HG03159 (cell line): Measurements from ENCODE around the gene PPP1R37.

ENCODE experiments used
- ATAC-seq: cut with Tn5 transposase; IDR thresholded peaks from one replicate; pipeline ENCODE4 v1.9.1; 2021; ENCODE audit warnings: mild to moderate bottlenecking, moderate library complexity; ENCODE audit not compliant: unreplicated experiment

Gene PPP1R37

GRCh38 chr19:45150751-45151281, 57.8 kb downstream of the PPP1R37 start:
- no peak for ATAC-seq

DNA sequence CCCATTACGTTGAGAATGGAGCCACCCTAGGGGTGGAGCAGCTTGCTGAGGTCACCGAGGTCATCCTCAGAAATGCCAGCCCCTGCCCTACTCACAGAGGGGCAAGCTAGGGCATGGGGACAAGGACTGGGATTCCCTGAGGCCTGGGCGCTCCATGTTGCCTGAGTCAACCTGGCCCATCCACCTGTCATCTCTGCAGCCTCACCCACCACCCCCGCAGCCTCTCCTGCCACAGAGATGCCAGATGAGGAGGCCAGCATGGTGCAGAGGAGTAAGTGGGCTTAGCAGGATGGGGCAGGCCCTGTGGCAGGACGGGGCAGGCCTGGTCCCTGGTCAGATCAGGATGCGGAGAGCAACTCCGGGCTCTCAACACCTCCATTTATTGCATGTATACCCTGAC, 58.3 kb downstream of the PPP1R37 start:
- ATAC-seq, result no peak

DNA sequence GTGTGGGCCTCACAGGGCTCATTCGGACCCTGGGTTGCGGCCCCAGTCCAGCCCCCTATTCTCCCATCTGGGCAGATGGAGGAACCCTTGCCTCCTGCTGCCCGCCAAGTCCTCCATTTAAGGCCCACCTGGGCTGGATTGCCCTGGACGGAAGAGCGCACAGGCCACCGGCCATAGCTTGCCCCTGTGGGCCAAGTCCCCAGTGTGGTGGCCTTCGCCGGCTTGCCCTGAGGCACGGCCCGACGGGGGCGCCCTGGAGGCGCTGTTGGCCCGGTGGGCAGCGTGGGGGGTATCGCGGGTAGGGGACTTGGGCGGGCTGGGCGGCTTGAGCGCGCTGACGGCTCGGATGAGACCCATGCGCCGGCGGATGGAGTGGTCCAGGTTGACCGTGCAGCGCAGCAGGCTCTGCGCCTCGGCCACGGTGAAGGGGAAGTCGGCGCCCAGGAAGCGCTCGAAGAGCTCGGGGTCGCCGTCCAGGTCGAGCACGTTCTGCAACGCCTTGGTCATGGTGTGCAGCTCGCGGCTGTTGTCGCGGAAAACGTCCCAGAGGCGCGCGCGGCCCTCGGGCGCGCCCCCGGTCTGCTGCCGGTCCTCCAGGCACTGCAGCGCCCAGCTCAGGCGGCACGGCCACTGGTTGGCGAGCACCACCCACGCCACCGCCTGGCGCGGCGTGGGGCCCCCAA, 59.0 kb downstream of the PPP1R37 start:
- no peak for ATAC-seq

- no peak for ATAC-seq
Observed at GRCh38 chr19:45152504-45153338, 59.7 kb downstream of the PPP1R37 start.

DNA sequence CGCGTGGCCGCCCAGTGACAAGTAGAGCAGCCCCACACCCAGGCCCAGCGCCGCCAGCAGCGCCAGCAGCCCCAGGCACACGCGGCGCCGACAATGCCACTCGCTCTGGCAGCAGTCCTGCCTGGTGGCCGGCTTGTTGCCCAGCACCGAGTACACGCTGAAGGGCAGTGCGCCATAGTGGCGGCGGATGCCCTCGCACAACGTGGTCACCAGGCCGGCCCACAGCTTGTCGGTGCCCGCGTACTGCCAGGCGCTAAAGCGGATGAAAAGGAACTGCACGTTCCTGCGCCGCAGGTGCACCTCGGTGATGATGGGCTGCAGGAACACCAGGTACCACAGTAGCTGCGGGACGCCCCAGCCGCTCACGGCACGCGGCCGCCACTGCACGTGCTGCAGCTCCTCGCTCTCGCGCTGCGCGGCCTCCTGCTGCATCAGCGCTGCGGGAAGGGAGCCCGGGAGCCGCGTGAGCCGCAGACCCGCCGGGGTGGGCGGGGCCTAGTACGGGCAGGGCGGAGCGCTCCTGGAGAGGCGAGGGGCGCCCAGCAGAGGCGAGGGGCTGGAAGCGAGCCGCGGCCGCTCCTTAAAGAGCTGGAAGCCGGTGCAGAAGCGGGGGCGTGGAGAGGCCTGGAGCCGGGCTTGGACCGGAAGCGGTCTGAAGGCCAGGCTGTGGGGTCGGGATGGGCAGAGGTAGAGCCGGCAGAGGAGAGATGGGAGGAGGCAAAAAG, 60.5 kb downstream of the PPP1R37 start:
- ATAC-seq, result no peak

DNA sequence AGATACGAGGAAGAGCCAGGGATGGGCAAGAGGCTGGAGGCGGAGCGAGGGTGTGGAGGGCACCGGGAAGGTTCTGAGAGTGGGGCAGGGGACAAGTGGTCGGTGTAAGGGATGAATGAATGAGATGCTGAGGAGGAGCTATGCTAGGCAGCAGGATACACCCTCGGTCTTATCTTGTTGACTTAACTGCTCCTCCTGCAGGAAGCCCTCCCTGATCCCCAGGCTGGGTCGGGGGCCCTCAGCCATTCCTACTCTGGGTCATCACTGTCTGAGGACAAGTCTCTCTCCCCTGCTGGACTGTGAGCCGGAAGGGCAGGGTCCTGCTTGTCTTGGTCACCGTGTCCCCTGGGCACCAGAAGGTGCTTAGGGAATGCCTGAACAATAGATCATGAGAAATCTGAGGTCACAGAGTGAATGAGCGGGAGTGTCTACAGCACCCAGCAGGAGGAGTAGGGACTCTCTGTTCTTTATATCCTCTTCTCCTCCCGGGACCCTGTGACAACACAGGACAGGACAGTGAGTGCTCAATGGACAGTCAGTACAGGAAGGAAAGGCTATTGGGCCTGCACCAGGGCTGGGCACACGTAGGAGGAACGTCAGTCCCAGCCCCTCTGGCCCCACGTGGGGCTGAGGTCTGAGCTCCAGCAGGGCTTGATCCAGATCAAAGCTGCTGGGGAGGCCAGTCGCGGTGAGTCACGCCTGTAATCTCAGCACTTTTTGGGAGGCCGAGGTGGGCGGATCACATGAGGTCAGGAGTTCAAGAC, 61.3 kb downstream of the PPP1R37 start:
- no peak for ATAC-seq

DNA sequence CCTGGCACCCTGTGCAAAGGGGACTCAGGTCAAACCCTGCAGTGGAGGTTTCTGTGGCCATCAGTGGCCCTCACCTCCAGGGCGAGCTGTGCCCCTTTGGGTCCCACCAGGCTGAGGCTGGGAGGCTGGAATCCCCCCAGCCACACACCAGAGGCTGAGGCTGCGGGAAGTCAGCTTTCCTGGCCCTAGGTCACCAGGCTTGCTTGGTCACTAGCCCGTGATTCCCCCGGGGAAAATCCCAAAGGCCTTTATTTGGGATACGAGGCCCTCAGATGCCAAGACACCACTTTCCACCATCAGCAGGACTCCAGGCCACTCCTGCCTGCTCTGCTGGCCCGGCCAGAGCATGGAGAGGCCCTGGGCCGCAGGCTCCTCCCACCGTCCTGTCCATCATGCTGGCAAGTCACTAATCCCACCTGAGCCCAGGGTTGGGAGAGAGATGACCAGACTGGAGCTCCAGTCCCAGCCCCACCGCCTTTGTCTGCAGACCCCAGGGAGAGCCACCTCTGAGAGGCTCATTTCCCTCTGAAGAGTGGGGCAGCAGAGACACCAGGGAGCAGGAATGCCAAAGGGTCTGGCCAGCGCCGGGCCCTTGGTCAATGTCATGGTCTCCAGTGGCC, 63.1 kb downstream of the PPP1R37 start:
- ATAC-seq, result no peak

GRCh38 chr19:45156751-45157150, 63.8 kb downstream of the PPP1R37 start:
- ATAC-seq, result no peak

DNA sequence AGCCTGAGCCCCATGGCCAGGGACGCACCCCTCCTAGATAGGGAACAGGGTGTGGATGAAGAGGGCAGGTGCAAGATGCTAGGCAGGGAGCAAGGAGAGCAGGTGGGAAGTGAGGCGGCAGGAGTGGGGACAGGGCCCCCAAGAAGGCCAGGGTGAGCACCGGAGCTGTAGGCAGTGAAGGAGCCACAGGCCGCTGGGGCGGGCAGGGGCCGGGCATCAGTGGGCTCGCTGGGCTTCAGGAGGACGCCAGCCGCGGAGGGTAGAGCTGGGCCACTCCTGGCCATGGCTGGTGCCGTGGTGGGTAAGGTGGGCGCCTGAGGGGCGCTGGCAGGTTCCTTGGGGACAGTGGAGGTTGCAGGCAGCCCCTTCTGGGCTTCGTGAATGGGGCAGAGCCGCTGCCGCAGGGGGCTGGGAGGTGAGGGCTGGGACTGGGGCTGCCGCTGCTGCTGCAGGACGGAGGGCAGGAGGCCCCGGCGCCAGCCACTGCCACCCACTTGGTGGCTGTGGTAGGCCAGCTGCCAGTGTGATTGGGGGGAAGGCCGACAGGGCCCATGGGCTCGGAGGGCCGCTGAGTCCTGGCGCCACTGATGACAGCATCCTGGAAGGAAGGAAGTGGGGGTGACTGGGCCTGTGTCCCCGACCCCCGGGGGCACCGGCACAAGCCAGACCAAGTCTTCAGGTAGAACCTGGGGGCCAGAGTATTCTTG, 65.7 kb downstream of the PPP1R37 start:
- ATAC-seq, result no peak

GRCh38 chr19:45159210-45159970, 66.4 kb downstream of the PPP1R37 start:
- no peak for ATAC-seq

DNA sequence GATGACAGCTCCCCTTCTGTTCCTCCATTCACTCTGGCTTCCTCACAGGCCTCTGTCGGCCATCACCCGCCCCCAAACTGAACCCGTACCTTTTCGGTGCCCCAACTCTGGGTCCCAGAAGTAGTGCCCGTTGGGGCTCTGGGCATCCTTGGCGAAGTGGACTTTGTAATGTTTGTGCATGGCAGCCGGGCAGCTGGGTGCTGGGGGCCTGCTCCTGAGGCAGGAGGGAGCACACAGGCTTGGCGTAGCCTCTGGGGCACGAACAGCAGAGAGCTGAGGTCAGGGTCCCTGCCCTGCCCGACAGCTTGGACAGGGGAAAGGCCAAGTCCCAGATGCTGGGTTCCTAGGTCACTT, 67.0 kb downstream of the PPP1R37 start:
- ATAC-seq, result no peak

DNA sequence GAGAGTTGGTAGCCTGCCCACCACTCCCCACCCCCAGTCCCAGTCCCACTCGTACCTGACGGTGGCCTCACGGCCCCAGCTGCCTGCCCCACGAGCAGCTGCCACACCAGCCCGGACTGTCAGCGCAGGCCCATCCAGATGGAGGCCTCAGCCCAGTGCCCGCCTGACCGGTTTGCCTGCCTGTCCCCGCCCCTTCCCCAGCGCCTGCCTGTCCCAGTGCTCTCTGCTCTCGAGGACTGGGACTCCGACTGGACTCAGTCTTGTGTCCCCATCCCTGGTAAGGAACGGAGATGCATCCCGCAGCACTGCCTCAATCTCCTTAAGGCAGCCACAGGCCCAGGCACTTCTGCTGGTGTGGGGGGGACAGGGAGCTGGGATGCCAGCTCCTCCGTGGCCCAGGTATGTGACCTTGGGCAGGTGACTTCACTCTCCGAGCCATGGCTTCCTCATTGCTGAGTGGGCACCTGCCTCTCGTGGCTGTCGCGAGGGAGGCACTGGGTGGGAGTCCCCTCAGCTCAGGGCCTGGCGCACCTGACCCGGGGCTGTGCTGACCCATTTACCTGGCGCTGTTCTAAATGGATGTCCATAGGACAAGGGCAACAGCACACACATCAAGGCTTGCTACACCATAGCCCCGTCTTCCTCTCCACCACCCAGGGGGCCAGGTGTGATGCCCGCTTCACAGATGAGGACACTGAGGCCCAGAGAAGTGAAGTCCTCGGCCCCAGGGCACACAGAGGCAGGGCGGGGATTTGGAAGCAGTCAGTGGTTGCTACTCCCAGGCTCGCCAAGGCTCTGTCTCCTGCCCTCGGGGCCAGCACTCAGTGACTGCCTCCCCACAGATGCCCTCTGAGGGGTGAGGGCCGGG, 68.1 kb downstream of the PPP1R37 start, which contains the start of gene NKPD1:
TSS of gene NKPD1 (minus strand) at position 113 of the 868 bp plus-strand sequence. CDS start 832 bp downstream, outside the sequence.
- no peak for ATAC-seq

DNA sequence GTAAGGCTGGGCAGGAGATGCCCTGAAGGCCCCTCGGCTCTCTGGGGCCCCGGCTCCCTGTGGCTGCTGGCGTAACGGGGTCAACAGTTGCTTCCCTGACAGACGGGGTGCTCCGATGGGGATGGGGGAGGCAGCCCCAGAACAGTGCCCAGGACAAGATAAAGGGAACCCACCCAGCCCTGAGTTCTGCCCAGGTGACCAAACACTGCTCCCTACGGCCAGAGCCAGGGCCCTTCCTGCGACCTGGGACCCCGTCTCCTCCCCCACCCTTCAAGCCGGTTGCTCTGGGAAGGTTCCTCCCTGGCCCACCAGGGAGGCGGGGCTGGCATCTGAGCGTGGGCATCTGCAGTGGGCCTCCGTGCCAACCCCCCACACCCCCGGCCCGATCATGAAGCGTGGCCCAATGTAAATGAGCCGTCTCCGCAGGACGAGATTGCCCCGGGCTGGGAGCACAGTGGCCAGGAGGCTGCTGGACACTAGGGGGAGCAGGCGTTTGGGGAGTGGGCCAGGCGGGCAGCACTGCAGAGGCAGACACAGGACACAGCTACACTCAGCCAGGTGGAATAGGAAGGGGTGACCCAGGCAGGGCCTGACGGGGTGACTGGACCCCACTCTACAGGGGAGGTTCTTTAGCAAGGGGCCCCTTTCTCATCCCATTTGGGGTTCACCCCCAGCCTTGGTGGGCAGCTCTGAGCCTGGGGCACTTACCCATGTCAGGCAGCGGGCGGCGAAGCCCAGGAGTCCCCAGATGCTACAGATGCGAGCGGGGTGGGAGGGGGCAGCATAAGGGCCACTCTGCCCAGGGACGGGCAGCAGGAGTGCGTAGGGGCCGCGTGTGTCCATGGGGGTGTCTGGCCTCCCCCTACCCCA, 69.0 kb downstream of the PPP1R37 start:
- ATAC-seq, result no peak

GRCh38 chr19:45162608-45163143, 69.7 kb downstream of the PPP1R37 start:
- ATAC-seq, result no peak

- no peak for ATAC-seq
Observed at GRCh38 chr19:45163156-45163555, 70.2 kb downstream of the PPP1R37 start.

DNA sequence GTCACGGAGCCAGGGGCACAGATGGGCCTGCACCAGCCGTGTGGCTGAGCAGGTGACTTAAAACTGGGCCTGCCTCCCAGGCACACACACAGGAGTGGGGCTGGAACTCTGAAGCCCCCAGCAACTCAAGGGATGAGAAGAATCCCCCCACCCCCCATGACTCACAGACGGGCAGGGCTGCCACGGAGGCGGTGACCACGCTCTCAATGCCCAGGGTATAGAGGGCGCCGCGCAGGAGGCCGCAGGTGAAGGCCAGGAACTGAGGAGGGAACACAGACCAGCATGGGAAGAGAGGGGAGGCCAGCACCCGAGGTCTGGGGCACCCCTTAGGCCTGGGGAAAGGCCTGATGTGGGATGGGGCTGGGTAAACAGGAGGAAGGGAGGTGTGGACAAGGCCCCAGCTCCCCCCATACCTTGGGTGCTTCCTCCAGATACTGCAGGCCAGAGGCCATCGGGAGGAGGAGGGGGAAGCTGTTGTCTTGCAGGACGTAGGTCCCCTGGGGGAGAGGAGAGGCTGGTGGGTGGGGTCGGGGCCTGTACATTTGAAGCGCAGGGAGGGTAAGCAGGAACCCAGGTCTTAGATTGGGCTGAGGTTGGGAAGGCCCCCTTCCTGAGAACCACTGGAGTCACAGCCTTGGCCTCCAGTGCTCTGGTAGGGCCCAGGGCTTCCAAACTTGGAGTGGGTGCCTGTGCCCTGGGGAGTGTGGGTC, 70.9 kb downstream of the PPP1R37 start:
- ATAC-seq, result no peak
